ENCODE data around the gene MYH16.
"Not testable (repeated sequence)": the region's sequence is repeated elsewhere in the genome, so short reads cannot be mapped to it uniquely, and the experiment has no call there.

MYH16 gene

GRCh38 chr7:99275496-99275895, 2.9 kb downstream of the MYH16 start:
- no peak for TF ChIP-seq CTCF (IDR thresholded peaks at IDR 0.05; ENCODE audit: borderline replicate concordance, insufficient read depth, low read depth, low read length)
- H3K4me3 ChIP-seq (ENCODE audit: low read depth, low read length): no peak overlapping the region

- TF ChIP-seq CTCF (IDR thresholded peaks at IDR 0.05; ENCODE audit: borderline replicate concordance, insufficient read depth, low read depth, low read length): no peak
- no peak overlapping the region for H3K4me3 ChIP-seq (ENCODE audit: low read depth, low read length)
Observed at GRCh38 chr7:99278180-99278579, 5.5 kb downstream of the MYH16 start.

GRCh38 chr7:99284165-99284564, 11.5 kb downstream of the MYH16 start:
- H3K4me3 ChIP-seq (ENCODE audit: low read depth, low read length): not testable (repeated sequence)

GRCh38 chr7:99287779-99288534, 15.3 kb downstream of the MYH16 start:
- TF ChIP-seq CTCF (IDR thresholded peaks at IDR 0.05; ENCODE audit: borderline replicate concordance, insufficient read depth, low read depth, low read length): no peak
- H3K4me3 ChIP-seq (ENCODE audit: low read depth, low read length): no peak overlapping the region

- TF ChIP-seq CTCF (IDR thresholded peaks at IDR 0.05; ENCODE audit: borderline replicate concordance, insufficient read depth, low read depth, low read length): no peak
- H3K4me3 ChIP-seq (ENCODE audit: low read depth, low read length): no peak overlapping the region
Observed at GRCh38 chr7:99289185-99289584, 16.5 kb downstream of the MYH16 start.

GRCh38 chr7:99290148-99290547, 17.5 kb downstream of the MYH16 start:
- H3K4me3 ChIP-seq (ENCODE audit: low read depth, low read length): not testable (repeated sequence)

GRCh38 chr7:99290980-99291607, 18.5 kb downstream of the MYH16 start:
- TF ChIP-seq CTCF (IDR thresholded peaks at IDR 0.05; ENCODE audit: borderline replicate concordance, insufficient read depth, low read depth, low read length): no peak
- H3K4me3 ChIP-seq (ENCODE audit: low read depth, low read length): no peak overlapping the region

GRCh38 chr7:99292127-99292526, 19.5 kb downstream of the MYH16 start:
- no peak for TF ChIP-seq CTCF (IDR thresholded peaks at IDR 0.05; ENCODE audit: borderline replicate concordance, insufficient read depth, low read depth, low read length)
- H3K4me3 ChIP-seq (ENCODE audit: low read depth, low read length): no peak overlapping the region
